GM19372 (cell line): Measurements from ENCODE around the gene MRPL49.
A peak's percentile ranks its signal among the peaks of the same experiment; 100 is the strongest.

Experiments
- ATAC-seq: cut with Tn5 transposase; IDR thresholded peaks from one replicate; pipeline ENCODE4 v1.9.1; 2021; ENCODE audit warnings: mild to moderate bottlenecking, low read depth, moderate library complexity; ENCODE audit not compliant: unreplicated experiment

MRPL49 gene

GRCh38 chr11:65121865-65122696 is at the start of gene MRPL49, which contains the start of gene FAU:
TSS of gene MRPL49 (plus strand) at chr11:65122321. CDS start at chr11:65122347, 26 bp downstream.
TSS of gene FAU (minus strand) at chr11:65122134. CDS start at chr11:65121813, 321 bp downstream.
- ATAC-seq: peak; percentile 58

- no peak for ATAC-seq
Observed at GRCh38 chr11:65072631-65072966, 49.5 kb upstream of the MRPL49 start.

GRCh38 chr11:65077451-65077850 is 44.7 kb upstream of the MRPL49 start:
- no peak for ATAC-seq

- no peak for ATAC-seq
Observed at GRCh38 chr11:65078151-65078550, 44.0 kb upstream of the MRPL49 start.

- no peak for ATAC-seq
Observed at GRCh38 chr11:65078786-65079342, 43.3 kb upstream of the MRPL49 start.

- no peak for ATAC-seq
Observed at GRCh38 chr11:65083134-65083833, 38.8 kb upstream of the MRPL49 start.

- ATAC-seq: peak; percentile 92
Observed at GRCh38 chr11:65083834-65084597, 38.1 kb upstream of the MRPL49 start, which contains the start of the genes CDCA5 and ZFPL1. TSS of gene CDCA5 (minus strand) at chr11:65084040. CDS start at chr11:65083978, 62 bp downstream. TSS of gene ZFPL1 (plus strand) at chr11:65084222. CDS start at chr11:65084699, 477 bp downstream.

GRCh38 chr11:65084598-65085375 is 37.3 kb upstream of the MRPL49 start:
- no peak for ATAC-seq

- ATAC-seq: no peak
Observed at GRCh38 chr11:65085446-65085845, 36.7 kb upstream of the MRPL49 start.

- no peak for ATAC-seq
Observed at GRCh38 chr11:65086809-65087208, 35.3 kb upstream of the MRPL49 start.

- no peak for ATAC-seq
Observed at GRCh38 chr11:65087216-65087615, 34.9 kb upstream of the MRPL49 start.

- no peak for ATAC-seq
Observed at GRCh38 chr11:65087827-65088226, 34.3 kb upstream of the MRPL49 start.

- no peak for ATAC-seq
Observed at GRCh38 chr11:65089621-65090020, 32.5 kb upstream of the MRPL49 start.

GRCh38 chr11:65090628-65091027 is 31.5 kb upstream of the MRPL49 start:
- ATAC-seq: no peak

GRCh38 chr11:65095427-65095826 is 26.7 kb upstream of the MRPL49 start:
- ATAC-seq: no peak

GRCh38 chr11:65095974-65096806 is 25.9 kb upstream of the MRPL49 start, which contains the start of gene VPS51:
TSS of gene VPS51 (plus strand) at chr11:65096214. CDS start at chr11:65096251, 37 bp downstream.
- ATAC-seq: peak; percentile 87

GRCh38 chr11:65096926-65097325 is 25.2 kb upstream of the MRPL49 start:
- no peak for ATAC-seq

- ATAC-seq: no peak
Observed at GRCh38 chr11:65100674-65101350, 21.3 kb upstream of the MRPL49 start.
